HK-2 (cell line): ENCODE data around the gene PFDN1.
A peak's percentile ranks its signal among the peaks of the same experiment; 100 is the strongest.

ENCODE experiments used
- DNase-seq: peaks from one replicate; pipeline ENCODE4 v3.0.0-alpha.2; 2018; ENCODE audit not compliant: unreplicated experiment

PFDN1 gene

DNA sequence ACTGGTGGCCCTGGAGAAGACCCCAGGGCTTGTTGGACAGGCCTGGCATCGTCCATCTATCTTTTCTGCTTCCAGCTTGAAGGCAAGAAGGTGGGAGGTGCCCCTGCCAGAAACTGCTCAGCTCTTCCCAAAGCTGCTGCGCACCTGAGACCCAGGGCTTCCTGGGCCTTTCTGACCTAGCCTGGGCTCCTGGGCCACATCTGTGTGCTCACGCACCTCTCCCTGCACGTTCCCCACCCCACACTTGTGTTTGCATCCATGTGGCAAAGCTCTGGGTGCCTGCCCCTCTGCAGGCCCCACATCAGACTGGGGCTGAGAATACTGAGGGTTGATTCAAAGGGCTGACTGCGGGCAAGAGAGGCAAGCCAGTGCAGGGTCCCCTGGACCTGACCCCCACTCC lies 63.4 kb downstream of the PFDN1 start:
- DNase-seq: no peak

DNA sequence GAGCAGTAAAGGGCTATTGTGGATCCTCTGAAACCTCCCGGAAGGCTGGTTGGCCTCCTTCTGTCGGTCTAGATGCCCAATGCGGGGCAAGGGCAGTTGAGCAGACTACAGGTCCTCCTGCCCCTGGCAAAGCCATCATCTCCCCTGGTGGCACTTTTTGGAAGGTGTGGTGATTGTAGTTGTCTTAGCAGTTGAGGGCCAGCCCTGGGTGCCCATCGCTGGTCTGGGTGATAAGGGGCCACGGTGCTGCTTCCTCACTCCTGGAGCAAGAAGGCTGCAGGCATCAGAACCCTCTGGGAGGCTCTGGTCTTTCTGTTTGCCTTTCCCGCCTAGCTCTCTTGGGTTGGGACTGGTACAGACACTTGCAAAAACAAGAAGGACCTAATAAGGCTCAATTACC lies 64.1 kb downstream of the PFDN1 start:
- DNase-seq: no peak

DNA sequence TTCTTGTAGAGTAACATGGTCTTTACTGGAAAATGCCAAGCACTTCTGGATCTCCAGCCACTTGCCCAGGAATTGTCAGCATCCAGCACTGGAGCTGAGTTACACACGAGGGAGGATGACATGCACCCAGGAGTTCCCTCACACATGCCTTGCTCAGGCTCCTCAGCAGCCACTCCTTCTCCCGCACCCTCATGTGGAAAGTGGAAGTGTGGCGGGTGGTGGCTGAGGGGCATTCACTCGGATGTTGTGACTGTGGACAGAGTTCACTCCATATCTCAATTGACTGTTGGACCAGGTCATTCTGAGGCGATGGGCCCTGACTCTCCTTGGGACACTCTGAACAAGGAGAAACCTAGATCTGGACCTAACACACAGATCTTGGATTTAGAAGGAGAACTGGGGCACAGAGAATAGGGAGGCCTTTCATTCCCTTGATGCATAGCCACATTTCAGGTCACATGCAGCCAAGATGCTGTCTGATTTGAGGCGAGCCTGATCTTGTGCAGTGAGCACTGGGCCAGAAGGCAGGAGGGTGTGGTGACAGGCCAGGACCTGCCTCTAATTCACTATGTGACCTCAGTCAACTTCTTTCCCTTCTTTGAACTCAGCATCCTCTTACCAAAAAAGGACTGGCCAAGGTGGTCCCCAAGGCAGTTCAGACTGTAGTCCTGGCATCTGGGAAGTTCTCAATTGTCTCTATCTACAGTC lies 65.9 kb downstream of the PFDN1 start:
- no peak for DNase-seq

DNA sequence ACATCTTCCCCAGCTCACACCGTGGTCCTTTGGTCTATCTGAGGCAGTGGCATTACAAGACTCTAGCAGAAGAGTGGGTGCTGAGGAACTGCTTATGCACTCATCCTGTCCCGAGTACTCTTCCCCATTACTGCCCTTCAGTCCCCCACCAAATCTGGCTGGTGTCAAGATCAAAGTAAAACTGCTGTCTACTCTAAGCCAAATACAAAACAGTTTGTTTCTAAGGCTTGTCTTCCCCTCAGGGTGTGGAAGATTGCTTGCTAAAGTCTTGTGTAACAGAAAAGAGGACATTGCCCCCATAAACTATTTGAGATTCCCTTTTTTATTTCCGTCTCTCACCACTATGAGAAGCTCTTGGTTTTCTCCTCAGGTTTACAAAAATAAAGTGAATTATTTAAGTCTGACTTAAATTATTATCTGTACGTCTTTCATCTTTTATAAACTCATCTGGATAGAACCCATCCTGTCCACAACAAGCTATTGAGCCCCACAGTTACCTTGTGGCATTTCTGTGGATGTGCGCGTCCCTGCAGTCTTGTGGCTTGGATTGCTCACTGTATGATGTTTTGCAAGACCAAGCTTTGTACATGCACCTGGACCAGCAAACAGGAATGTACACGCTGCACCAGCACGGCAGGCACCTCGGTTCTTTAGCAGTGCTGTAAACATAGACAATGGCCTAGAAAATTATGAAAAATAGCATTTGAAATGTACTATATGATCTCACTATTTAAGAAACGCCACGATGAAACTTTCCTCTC lies 66.9 kb downstream of the PFDN1 start:
- DNase-seq: no peak

DNA sequence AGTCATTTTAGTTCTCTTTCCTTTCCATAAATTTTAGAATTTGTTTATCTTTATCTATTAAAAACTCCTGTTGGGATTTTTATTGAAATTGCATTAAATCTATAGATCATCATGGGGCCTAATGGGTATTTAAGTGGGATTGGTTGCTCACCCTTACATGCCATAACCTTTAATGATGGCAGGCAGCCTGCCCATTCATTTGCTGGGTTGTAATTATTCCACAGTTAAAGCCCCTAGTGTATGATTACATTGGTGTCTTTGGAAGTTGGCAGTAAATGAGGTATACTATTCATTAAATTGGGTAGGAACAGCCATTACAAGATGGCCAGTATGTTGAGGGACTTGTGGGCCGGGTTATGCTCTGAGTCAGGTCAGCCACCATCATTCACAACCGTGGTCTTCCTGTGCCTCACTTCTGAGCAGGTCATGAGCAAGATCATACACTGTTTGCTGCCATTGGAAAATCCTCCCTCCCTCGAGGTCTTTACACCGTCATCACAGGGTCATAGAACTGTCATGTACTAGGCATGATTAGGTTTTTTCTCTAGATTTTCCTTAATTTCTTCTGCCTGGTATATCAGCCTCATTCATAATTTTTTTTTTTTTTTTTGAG lies 68.4 kb downstream of the PFDN1 start:
- no peak for DNase-seq

DNA sequence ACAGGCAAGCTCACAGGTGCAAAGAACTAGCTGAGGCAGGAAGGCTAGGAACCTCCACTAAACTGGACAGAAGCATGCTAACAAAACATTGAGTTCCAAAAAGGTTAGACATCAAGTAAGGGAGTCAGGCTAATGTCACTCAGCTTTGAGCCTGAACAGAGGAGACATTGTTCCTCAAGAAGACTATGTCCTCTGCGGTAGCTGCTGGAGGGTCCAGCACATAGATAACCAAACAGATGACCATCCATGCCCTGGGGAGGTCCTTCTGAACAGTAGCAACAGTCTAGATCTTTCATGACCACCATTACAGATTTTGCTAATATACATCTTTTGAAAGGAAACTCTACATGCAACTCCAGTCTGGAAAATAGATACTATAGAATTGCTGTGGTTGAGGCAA lies 70.2 kb downstream of the PFDN1 start:
- no peak for DNase-seq

DNA sequence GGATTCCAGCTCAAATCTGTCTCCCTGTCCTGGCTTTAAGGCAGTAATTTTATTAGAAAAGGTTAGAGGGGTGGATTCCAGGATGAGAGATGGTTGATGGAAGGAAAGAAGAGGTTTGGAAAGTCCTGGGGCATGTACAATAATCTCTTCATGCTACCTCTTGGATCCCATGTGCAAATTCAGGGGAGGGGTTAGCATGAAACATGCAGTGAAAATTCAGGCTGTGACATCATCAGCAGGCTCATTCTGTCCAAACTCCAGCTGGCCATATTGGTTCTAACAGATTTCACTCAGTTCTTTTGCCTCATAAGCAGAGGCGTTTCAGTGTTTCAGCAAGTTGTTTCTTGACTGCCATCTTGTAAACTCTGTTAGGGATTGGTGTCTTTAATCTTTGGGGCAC lies 72.5 kb downstream of the PFDN1 start:
- no peak for DNase-seq

DNA sequence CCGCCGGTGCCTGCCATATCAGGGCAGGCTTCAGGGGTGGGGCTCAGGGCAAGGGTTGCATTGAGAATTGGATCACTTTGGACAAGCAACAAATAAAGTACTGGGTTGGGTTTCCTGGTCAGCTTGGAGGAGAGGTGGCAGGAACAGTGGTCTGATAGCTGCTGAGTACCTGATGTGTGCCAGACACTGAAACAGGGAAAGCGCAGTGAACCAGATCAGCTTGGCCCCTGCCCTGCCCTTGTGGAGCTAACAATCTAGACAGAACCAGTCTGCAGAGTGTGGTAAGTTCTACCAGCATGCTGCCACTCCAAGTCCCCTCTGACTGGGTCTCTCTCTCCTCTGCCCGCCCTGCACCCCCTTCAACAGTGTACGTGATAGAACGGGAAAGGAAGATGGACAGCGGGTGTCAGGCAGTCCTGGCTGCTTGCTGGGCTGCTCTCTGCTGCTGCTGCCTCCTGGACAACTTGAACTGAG lies 74.5 kb downstream of the PFDN1 start:
- DNase-seq: no peak

DNA sequence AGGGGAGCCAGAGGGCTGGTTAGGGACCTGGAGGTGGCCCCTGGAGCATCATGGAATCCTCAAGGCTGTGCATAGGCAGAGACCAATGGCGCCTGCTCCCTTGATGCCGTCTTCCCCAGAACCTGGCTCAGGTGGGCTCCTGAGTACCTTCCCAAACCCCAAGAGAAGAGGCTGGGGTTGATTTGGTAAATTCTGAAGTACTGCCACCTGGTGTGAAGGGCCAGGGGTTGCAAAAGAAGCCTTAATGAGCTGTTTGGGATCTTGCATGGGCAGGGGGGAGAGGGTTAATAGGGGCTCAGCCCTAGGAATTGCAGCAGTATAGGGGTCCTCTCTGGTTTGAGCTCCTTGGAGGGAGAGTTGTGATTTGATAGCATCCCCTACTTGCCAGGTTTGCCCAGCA lies 75.9 kb downstream of the PFDN1 start:
- no peak for DNase-seq

DNA sequence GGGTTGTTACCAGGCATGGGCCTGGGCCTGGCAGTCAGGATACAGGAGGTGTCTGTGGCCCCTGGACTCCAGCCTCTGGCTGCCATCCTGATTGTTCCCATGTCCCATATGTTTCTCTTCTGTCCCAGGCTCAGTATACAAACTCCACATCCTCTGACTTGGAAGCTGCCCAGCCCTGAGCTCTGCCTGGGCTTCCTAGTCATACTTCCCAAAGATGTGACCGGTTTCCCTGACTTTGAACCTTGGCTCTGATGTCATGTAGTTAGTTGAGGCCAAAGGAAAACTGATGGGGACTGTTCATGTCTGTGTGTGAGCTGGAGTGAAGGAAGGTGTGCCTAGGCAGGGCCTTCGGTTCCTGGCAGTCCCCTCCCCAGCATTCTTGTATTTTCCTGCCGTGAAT lies 77.5 kb downstream of the PFDN1 start:
- no peak for DNase-seq

DNA sequence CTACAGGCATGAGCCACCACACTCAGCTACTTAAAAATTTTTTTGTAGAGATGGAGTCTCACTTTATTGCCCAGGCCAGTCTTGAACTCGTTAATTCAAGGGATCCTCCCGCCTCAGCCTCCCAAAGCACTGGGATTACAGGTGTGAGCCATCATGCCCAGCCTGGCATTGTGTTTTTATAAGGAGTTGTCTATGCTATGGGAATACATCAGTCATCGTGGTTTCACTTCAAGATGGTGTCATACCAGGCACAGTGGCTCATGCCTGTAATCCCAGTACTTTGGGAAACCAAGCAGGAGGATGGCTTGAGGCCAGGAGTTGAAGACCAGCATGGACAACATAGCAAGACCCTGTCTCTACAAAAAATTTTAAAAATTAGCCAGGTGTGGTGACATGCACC lies 78.2 kb downstream of the PFDN1 start:
- DNase-seq: no peak

DNA sequence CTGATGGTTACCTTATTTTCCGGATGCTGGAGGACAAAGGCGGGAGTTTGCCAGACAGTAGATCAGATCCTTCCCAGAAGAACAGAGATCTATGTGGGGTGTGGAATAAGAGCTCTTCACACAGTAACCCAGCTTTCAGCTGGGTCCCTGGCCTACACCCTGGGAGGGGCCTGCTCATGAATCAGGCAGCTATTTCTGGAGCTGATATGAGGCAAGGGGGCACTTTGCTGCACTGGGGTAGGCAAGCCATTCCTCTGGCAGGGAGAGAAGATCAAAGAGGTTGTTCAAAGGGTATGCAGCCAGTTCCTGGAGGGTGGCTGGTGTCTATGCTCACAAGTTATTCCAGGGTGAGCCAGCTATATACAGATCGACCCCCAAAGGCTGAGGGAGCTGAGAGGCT lies 79.3 kb downstream of the PFDN1 start:
- no peak for DNase-seq

DNA sequence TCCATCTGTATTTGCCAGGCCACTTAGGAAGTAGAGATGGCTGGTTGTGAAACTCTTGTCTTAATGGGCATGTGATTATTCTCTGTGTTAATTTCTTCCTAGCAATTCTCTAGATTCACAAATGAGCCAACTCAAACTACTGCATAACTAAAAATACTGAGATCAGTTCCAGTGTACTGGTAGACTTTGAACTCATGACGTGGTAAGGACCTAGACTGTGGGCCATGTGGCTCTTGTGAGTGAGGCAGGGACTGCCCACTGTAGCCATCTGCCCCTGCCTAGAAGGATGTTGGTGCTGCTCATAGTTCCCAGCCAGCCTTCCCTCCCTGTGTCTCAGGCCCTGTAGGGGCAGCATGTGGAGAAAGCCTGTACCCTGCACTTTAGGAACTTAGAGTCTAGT lies 80.5 kb downstream of the PFDN1 start:
- no peak for DNase-seq

DNA sequence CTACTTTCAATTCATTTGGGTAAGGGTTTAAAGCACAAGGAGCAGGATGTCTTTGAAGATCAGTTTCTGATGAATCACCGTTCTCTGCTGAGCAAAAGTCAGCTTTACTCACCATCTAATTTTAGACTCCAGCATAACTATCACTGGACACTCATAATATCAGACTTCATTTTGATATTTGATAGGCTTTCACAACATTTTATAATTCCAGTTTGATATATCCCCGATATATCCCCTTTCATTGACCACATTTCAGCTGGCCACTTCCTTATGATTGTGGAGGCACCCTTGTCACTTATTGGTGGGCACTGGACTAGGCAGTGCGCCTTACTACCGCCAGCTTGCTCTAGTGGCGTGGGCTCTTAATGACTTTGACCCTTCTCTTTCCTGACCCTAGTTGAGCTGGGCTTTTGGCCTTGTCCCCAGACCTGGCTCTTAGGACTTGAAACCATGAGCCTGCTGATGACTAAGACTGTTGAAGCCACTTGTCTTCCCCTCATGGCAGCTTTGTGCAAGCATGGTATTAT lies 81.1 kb downstream of the PFDN1 start:
- DNase-seq: no peak

DNA sequence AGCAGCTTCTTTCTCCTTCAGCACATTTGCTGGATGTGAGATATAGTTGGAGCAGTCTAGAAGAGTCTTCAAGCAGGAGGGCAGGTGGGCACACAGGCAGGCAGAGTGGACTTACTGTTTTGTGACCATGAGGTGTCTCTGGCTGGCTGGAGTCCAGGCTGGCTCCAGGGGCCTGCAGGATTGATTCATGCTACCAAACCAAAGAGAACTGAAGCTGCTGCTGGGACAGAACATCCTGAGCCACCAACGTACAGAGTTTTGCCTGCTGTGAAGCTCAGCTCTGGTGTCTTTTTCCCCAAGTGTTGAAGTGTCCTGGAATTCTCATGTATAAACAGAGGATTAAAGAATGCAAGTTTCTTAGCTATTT lies 82.2 kb downstream of the PFDN1 start:
- DNase-seq: no peak

DNA sequence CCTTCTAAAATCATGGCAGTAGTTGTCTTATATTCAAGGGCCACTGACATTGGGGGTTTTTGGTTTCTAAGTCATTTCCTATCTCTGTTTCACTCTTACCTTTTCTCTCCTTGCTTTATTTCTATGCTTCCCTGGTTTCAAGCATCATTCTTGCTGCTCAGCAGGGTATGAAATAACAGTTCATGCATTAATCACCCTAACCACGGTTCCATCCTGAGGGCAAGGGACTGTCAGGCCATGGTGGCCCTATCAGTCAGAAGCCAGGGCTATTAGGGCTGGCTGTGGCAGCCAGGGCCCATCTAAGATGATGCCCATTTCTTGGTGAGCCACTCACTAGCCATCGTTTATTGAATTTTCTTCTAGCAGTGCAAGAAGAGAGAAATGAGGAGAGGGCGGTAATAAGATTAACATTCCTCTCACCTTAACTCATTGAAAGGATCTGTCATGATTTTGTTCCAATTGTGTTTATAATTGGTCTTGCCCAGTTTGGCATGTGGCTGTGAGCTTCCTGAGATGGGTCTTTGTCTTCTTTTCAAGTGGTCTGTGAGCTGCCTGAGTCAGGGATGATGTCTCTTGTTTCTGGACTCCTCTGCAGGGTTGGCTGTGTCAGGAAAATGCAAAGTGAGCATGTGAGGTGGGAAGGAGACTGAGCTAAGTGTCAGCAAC lies 82.7 kb downstream of the PFDN1 start:
- peak; percentile 52 for DNase-seq

DNA sequence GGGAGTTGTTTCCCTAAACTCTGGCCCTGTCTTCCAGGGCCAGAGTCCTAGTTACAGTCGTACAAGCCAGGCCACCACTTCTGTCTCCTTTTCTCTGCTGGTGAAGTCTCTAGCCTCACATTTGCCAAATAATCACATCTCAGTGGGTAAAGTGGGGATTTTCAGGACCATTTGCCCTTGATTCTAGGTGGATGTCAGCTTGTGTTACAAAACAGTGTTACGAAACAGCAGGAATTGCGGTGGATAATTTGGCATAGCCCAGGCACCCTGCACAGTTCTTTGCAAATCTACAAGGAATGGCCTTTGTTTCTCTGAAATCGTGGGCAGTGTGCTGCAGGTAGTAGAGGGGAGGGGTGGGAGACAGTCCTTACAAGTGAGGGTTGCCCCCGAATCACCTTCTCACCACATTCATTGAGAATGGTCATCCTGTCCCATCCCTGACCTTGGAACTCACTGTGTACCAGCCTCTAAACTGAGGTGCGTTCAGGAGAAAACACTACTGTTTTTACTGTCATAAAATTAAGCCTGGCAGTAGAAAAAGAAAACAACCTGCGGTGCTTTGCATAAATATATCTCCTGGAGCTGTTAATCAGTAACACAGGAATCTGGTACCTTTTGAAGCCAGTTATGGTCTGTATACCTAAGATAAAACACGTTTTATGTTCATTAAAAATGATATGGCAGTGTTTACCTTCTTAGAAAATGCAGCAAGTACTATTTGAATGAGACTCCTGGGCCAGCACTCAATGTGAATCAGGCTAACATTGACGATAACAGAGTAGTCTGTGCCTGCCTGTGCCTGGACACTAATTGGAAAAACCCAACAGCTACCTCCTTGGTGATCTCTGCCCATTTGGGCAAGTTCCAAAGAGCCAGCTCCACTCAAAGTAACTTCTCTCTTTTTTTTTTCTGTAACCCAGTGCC lies 83.6 kb downstream of the PFDN1 start:
- DNase-seq: no peak

DNA sequence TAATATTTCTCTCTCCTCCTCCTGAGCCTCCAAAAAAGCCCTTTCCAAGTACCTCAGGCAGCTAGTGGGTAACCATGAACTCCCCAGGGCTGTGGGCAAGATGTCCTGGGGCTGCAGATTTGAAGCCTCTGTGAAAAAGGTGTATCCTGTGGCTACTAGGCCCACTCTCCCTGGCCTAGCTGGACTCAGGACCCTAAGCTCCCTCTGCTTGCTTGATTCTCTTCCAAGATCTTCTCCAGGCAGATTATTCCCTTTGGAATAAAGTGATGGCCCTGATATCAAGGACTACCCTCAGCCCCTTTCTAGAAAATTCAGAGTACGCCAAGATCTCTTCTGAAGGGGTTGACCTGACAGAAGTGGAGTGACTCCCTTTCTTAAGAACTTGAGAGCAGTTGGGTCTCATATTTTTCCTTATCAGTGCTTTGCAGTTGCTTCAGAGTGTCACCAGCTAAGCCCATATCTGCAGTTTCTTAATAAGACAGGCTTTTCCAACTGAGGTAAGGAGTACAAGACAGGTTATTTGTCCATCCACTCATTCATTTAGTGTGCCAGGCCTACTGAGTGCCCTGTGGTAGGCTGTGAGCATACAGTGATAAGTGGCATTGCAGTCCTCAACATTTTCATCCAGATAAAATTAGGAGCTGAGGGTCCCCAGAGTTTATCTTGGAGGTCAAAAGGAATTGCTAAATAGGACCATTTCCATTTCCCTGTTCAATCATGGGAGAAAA lies 85.4 kb downstream of the PFDN1 start:
- no peak for DNase-seq

DNA sequence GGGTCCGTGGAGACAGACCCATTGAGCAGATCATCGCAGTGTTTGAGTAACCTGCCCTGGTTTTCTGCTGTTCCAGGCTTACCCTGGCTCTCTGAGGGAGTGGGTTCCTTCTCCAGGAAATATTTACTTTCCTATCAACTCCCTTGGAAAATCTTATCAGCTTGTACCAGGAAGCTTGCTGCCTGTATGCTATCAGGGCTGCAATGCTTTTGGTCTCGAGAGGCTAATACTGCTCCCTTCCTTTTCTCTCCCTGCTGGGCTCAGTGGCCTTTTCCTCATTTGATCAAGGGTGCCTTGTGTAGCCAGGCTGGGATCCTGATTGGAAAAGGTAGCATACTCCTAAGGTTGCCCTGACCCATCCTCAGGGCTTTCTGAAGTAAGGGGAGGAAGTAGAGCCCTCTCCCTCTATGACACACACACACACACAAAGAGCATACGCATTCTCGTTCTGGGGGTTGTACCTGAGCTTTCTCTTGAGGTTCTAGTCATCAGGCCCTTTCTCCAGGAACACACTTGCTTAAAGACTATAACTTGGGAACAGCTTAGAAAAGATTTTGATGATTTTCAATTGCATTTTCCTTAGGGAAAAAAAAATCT lies 86.3 kb downstream of the PFDN1 start:
- no peak for DNase-seq

DNA sequence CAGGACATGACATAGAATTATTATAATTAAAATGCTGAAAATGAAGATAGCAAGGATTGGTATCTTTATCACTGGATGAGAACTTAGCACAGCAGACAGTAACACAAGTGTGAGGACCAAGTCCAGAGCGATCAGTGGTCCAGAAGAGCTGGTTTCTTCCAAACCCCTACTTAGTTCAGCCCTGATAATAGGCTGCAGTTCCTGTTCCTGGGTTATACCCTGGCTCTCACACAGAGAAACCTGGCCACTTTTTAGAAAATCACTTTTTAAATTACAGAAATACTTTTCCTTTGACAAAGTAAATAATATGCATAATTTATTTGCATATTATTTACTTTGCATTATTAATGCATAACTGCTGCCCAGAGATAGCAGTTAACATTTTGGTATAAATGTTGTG lies 87.6 kb downstream of the PFDN1 start:
- no peak for DNase-seq
